HEK293T (cell line): ENCODE results near the gene SLC40A1.

Experiments used
- HDGF ChIP-seq: fragments of 450-650 bp; IDR thresholded peaks from 2 replicates; pipeline ENCODE4 v1.6.1; 2017; ENCODE audit warnings: antibody characterized with exemption, borderline replicate concordance
- TARDBP ChIP-seq: fragments of 450-650 bp; IDR thresholded peaks from 2 replicates; pipeline ENCODE4 v1.6.1; 2016
- TF ChIP-seq, protein P1 (sequence below): fragments of 450-650 bp; IDR thresholded peaks from 2 replicates; pipeline ENCODE4 v1.6.1; 2016

GRCh38 chr2:189516546-189516945 is 64.0 kb downstream of the SLC40A1 start:
- no peak for TF ChIP-seq HDGF
- TF ChIP-seq, protein P1, sequence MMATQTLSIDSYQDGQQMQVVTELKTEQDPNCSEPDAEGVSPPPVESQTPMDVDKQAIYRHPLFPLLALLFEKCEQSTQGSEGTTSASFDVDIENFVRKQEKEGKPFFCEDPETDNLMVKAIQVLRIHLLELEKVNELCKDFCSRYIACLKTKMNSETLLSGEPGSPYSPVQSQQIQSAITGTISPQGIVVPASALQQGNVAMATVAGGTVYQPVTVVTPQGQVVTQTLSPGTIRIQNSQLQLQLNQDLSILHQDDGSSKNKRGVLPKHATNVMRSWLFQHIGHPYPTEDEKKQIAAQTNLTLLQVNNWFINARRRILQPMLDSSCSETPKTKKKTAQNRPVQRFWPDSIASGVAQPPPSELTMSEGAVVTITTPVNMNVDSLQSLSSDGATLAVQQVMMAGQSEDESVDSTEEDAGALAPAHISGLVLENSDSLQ: no peak
- no peak for TF ChIP-seq TARDBP
